ENCODE results near the gene CREB3.

DNA sequence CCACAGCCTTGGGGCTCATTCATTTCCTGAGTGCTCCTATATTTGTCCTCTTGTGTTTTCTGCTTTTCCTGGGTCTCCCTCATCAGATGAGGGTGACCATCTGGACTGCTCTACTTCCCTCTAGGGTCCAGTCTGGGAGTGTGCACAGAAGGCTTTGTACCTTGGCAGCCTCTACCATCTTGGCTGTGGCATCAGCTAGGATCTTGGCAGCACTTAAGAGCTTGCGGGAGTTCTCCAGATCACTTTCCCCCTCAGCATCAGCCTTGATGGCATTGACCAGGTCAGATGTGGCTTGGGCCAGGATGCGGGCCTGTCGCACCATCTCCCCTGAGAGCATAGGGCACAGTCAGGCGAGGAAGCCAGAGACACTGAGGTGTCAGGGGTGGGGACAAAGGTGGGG lies 16.2 kb upstream of the CREB3 start:
- TF ChIP-seq, protein P1, sequence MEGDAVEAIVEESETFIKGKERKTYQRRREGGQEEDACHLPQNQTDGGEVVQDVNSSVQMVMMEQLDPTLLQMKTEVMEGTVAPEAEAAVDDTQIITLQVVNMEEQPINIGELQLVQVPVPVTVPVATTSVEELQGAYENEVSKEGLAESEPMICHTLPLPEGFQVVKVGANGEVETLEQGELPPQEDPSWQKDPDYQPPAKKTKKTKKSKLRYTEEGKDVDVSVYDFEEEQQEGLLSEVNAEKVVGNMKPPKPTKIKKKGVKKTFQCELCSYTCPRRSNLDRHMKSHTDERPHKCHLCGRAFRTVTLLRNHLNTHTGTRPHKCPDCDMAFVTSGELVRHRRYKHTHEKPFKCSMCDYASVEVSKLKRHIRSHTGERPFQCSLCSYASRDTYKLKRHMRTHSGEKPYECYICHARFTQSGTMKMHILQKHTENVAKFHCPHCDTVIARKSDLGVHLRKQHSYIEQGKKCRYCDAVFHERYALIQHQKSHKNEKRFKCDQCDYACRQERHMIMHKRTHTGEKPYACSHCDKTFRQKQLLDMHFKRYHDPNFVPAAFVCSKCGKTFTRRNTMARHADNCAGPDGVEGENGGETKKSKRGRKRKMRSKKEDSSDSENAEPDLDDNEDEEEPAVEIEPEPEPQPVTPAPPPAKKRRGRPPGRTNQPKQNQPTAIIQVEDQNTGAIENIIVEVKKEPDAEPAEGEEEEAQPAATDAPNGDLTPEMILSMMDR (IDR thresholded peaks at IDR 0.05) = no peak
- no peak for TF ChIP-seq ZFX (IDR thresholded peaks at IDR 0.05; ENCODE audit: borderline replicate concordance)
